Transverse colon (tissue), 4 donors: Measurements from ENCODE around the gene HTR2B. TPM values are rescaled to one million over a fixed set of nuclear protein-coding genes. Genes with fewer than 3 reads are reported as not detected.

Source experiments
- DNase-seq: peaks from one replicate; pipeline ENCODE4 v3.0.0-alpha.2; 2019
- H3K27ac ChIP-seq, 4 donors: fragments of 200-600 bp; sonication (generic); 2 replicates each; pipeline ENCODE4 v1.5.1; 2016 to 2018; ENCODE audit warnings: inconsistent platforms in 4 of 4
- H3K27me3 ChIP-seq: fragments of 200-600 bp; sonication (generic); 2 replicates; pipeline ENCODE4 v1.5.1; 2017; ENCODE audit warnings: inconsistent platforms
- H3K36me3 ChIP-seq, 4 donors: fragments of 200-600 bp; sonication (generic); 2 replicates each; pipeline ENCODE4 v1.5.1; 2017 to 2019; ENCODE audit warnings: inconsistent platforms in 4 of 4
- H3K4me1 ChIP-seq, 4 donors: fragments of 200-600 bp; sonication (generic); 2 replicates each; pipeline ENCODE4 v1.5.1; 2017 to 2020; ENCODE audit warnings: inconsistent platforms in 4 of 4
- H3K4me3 ChIP-seq, 4 donors: fragments of 200-600 bp; sonication (generic); 1 replicate in 1 of 4; 2 replicates in 3 of 4; pipeline versions ENCODE4 v1.5.1 to v1.6.1; 2017 to 2019; ENCODE audit warnings: inconsistent platforms in 4 of 4
- H3K9me3 ChIP-seq, 2 donors: fragments of 200-600 bp; sonication (generic); 2 replicates each; pipeline ENCODE4 v1.5.1; 2017 to 2019; ENCODE audit warnings: inconsistent platforms in 2 of 2
- EP300 ChIP-seq: sonication (generic); formaldehyde crosslinking; IDR thresholded peaks from one replicate; pipeline ENCODE4 v1.6.1; 2017; ENCODE audit warnings: antibody characterized with exemption, low read depth
- POLR2A ChIP-seq: fragments of 450-650 bp; IDR thresholded peaks from one replicate; pipeline ENCODE4 v1.6.1; 2016; ENCODE audit warnings: antibody characterized with exemption, mild to moderate bottlenecking, moderate library complexity
- POLR2AphosphoS5 ChIP-seq, 3 donors: sonication (generic); formaldehyde crosslinking; IDR thresholded peaks; one replicate each; pipeline ENCODE4 v1.6.1; 2016; ENCODE audit warnings: antibody characterized with exemption in 3 of 3
- WGBS, 2 donors: methylation state at CpG; one replicate each; pipeline ENCODE4 v1.1.5; 2018; ENCODE audit warnings: low coverage in 1 of 2; 5-methylcytosine and 5-hydroxymethylcytosine counted together
- in situ Hi-C, 4 donors: fragments of 200-750 bp; cut with MboI; loops; one replicate each; pipeline versions ENCODE4 v1.15.0 to v1.15.1; 2017; ENCODE audit warnings: low sequenced_read_pairs in 3 of 4, low pct_ligation_motif_present in 1 of 4, low pct_unique_long_range_greater_than_20kb in 1 of 4
- intact Hi-C: fragments of 100-400 bp; cut with DNase I; formaldehyde crosslinking; loops from one replicate; pipeline ENCODE4 v1.15.1; 2023; ENCODE audit warnings: low total_unique reads
- small RNA-seq, 4 donors: library from RNA; depleted of rRNA; stranded (forward); fragments of <200 nt; gene quantifications; one replicate each; pipeline ENCODE3, GENCODE V24; 2016
- total RNA-seq, 4 donors: library from RNA; depleted of rRNA; stranded (reverse); fragments of >200 nt; gene quantifications; one replicate each; pipeline ENCODE4 v1.1.0, GENCODE V29; 2016
- TF ChIP-seq, protein P1 (sequence below), 5 experiments: fragments of 200-600 bp in 3 of 5; fragments of 450-650 bp in 2 of 5; sonication (generic) in 3 of 5; IDR thresholded peaks; 1 replicate in 2 of 5; 2 replicates in 3 of 5; pipeline ENCODE4 v1.5.1; 2016 to 2017; ENCODE audit warnings: antibody characterized with exemption in 5 of 5, inconsistent platforms in 3 of 5, mild to moderate bottlenecking in 2 of 5, moderate library complexity in 1 of 5

The HTR2B gene
- total RNA-seq, 4 donors from 2014 or later: 0.40 to 6.2 (median 0.82) TPM; not detected in 1

- in situ Hi-C loops (no loop called here), intact Hi-C loops (no loop called here)
- Histone ChIP-seq H3K27ac (no peak overlapping the region), H3K36me3 (peaks cover 0 to 31% (median 15%) of the 10 kb centered on the region in 4 donors), H3K4me3 (no peak overlapping the region), H3K27me3 (no peaks in the 10 kb centered on the region), H3K9me3 (no peaks in the 10 kb centered on the region), H3K4me1 (peaks cover 7 to 22% (median 19%) of the 10 kb centered on the region in 4 donors)
- no peak for TF ChIP-seq EP300
- no peak for TF ChIP-seq POLR2A
- TF ChIP-seq POLR2AphosphoS5 (IDR thresholded peaks at IDR 0.05): no peak
- TF ChIP-seq, protein P1, sequence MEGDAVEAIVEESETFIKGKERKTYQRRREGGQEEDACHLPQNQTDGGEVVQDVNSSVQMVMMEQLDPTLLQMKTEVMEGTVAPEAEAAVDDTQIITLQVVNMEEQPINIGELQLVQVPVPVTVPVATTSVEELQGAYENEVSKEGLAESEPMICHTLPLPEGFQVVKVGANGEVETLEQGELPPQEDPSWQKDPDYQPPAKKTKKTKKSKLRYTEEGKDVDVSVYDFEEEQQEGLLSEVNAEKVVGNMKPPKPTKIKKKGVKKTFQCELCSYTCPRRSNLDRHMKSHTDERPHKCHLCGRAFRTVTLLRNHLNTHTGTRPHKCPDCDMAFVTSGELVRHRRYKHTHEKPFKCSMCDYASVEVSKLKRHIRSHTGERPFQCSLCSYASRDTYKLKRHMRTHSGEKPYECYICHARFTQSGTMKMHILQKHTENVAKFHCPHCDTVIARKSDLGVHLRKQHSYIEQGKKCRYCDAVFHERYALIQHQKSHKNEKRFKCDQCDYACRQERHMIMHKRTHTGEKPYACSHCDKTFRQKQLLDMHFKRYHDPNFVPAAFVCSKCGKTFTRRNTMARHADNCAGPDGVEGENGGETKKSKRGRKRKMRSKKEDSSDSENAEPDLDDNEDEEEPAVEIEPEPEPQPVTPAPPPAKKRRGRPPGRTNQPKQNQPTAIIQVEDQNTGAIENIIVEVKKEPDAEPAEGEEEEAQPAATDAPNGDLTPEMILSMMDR (IDR thresholded peaks at IDR 0.05): no peak
- 75 to 80% methylated on average over 3 of the region's 3 CpGs for WGBS, 2 donors
- no peak for DNase-seq
Measured at GRCh38 chr2:231062776-231063175, 62.1 kb downstream of the HTR2B start.

DNA sequence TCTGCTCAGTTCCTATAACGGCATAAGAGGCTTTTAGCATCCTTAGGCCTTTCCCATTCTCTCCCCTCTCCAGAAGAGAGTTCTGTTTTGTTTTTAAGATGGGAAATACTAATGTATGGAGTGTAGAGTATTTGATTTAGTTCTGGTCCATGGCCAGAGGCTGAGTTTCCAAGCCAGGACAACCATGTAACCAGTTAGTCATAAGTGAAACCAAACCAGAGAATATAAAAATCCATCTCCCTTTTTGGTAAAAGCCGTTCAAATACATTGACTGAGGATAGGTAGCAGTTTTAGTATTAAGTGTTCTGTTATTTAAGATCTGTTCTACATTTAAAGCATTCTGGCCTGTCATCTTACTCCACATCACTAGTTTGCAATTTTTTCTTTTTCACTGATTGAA lies 65.1 kb downstream of the HTR2B start:
- H3K9me3 ChIP-seq: no peaks in the 10 kb centered on the region
- no peak overlapping the region for H3K27ac ChIP-seq
- intact Hi-C loops: no loop called here
- 88 to 90% methylated on average over 2 of the region's 2 CpGs for WGBS, 2 donors
- TF ChIP-seq POLR2A (no peak), POLR2AphosphoS5 (IDR thresholded peaks at IDR 0.05) (no peak), EP300 (no peak)
- TF ChIP-seq, protein P1 (IDR thresholded peaks at IDR 0.05): no peak
- no peaks in the 10 kb centered on the region for H3K27me3 ChIP-seq
- DNase-seq: no peak
- H3K36me3 ChIP-seq: peaks cover 0 to 20% (median 9%) of the 10 kb centered on the region in 4 donors
- in situ Hi-C loops: no loop called here
- no peak overlapping the region for H3K4me3 ChIP-seq
- peaks cover 8 to 33% (median 25%) of the 10 kb centered on the region in 4 donors for H3K4me1 ChIP-seq

- H3K36me3 ChIP-seq: peaks cover 0 to 17% (median 7%) of the 10 kb centered on the region in 4 donors
- peak overlapping the region in 1 of 4 donors; percentile 1 for H3K27ac ChIP-seq
- TF ChIP-seq, protein P1 (IDR thresholded peaks at IDR 0.05): no peak
- TF ChIP-seq POLR2AphosphoS5 (IDR thresholded peaks at IDR 0.05) (no peak), EP300 (no peak)
- no peak for DNase-seq
- in situ Hi-C loops (no loop called here), intact Hi-C loops (no loop called here)
- WGBS, 2 donors: 78 to 84% methylated on average over 4 of the region's 4 CpGs
- no peaks in the 10 kb centered on the region for H3K27me3 ChIP-seq
- peaks cover 8 to 33% (median 25%) of the 10 kb centered on the region in 4 donors for H3K4me1 ChIP-seq
- no peaks in the 10 kb centered on the region for H3K9me3 ChIP-seq
- H3K4me3 ChIP-seq: no peak overlapping the region
Measured at GRCh38 chr2:231058761-231059550, 65.9 kb downstream of the HTR2B start.

Small RNA genes within 50 kb of the gene (small RNA-seq; reads per million reads assigned to genes)
- 0 reads per million in 4 donors for gene RNU1-93P

Other genes with a start within 250 kb of the HTR2B start
- 10 to 100 TPM in 1 of 4 donors, 1 to 10 TPM in 2, under 1 TPM in 1; 0.40 to 16.1 (median 2.0) TPM for gene GPR55, start 199.8 kb downstream of the HTR2B start, total RNA-seq
- gene SPATA3, start 128.9 kb downstream of the HTR2B start, total RNA-seq: not detected
- gene C2orf72, start 87.5 kb downstream of the HTR2B start, total RNA-seq: 10 to 100 TPM; 15.9 to 52.7 (median 23.6) TPM
- gene PSMD1, start 68.2 kb downstream of the HTR2B start, total RNA-seq: 10 to 100 TPM; 24.3 to 85.3 (median 74.7) TPM
- gene ARMC9, start 73.6 kb upstream of the HTR2B start, total RNA-seq: 10 to 100 TPM; 11.5 to 59.5 (median 14.4) TPM